ENCODE data around the gene KRT12. TPM values are rescaled to one million over a fixed set of nuclear protein-coding genes. Genes with fewer than 3 reads are reported as not detected.
"Not testable (repeated sequence)": the region's sequence is repeated elsewhere in the genome, so short reads cannot be mapped to it uniquely, and the experiment has no call there.

Gene KRT12
- total and polyA plus RNA-seq, 9 of the 15 experiments (the other 6 are each of a cell fraction or from before 2014, with no cell fraction given), result 0.18 to 7.0 (median 2.2) TPM

DNA sequence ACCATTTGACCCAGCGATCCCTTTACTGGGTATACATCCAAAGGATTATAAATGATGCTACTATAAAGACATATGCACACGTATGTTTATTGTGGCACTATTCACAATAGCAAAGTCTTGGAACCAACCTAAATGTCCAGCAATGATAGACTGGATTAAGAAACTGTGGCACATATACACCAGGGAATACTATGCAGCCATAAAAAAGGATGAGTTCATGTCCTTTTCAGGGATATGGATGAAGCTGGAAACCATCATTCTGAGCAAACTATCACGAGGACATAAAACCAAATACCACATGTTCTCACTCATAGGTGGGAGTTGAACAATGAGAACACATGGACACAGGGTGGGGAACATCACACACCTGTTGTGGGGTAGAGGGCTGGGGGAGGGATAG is 52.4 kb downstream of the KRT12 start:
- POLR2A ChIA-PET, result not testable (repeated sequence)

DNA sequence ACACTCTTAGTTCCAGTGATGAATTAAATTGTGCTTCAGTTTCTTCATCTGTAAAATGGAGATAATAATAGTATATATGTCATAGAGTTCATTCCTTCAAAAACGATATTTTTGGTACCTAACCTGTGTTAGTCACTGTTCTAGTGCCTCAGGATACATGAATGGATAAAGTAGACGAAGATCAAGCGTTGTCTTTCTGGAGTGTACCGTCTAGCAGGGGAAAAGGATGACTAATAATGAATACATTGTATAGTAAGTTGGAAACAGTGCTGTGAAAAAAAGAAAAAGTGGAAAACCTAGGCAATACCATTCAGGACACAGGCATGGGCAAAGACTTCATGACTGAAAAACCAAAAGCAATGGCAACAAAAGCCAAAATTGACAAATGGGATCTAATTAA is 53.2 kb downstream of the KRT12 start:
- no TSS peak for BruUV-seq (replicated peaks)
- no peak overlapping the region for H3K27ac ChIP-seq (ENCODE audit: extremely low read depth, low read depth, low read length)
- no peak overlapping the region for H3K4me3 ChIP-seq
- WGBS (ENCODE audit: insufficient coverage, low coverage, missing lambda C conversion rate), result 45% methylated on average over 4 of the region's 4 CpGs
- H3K4me2 ChIP-seq (ENCODE audit: insufficient read depth, low read length), result no peak overlapping the region
- intact Hi-C loops (cut with micrococcal nuclease), result no loop called here
- CTCF ChIA-PET (ENCODE audit: low intra/inter-chr PET ratio), result no interaction called here
- no peak for ATAC-seq
- H3K79me2 ChIP-seq (ENCODE audit: control insufficient read depth, insufficient read depth, low read length), result peaks cover 20% of the 10 kb centered on the region
- no peaks in the 10 kb centered on the region for H3K9me3 ChIP-seq (replicated peaks; ENCODE audit: control insufficient read depth, insufficient read depth, low read depth, low read length)
- no peak for DNase-seq (ENCODE audit: extremely low read depth in 1 of 4, low spot score in 3 of 4)
- H2AFZ ChIP-seq (ENCODE audit: low read depth, low read length), result no peak overlapping the region
- POLR2A ChIA-PET, result no interaction called here
- H3K27me3 ChIP-seq (ENCODE audit: control insufficient read depth in 2 of 2, insufficient read depth in 2 of 2, low read length in 2 of 2), result no peaks in the 10 kb centered on the region
- peaks cover 18% of the 10 kb centered on the region for H3K36me3 ChIP-seq (ENCODE audit: control insufficient read depth, insufficient read depth, low read length)
- H3K9ac ChIP-seq (ENCODE audit: insufficient read depth in 1 of 2, low read depth in 2 of 2, low read length in 2 of 2), result no peak overlapping the region
- no peak for FAIRE-seq
- peaks cover 0 to 10% of the 10 kb centered on the region in 2 experiments; a peak in 3 of 5 replicates for H3K4me1 ChIP-seq (replicated peaks in 1 of 2; ENCODE audit: control insufficient read depth in 2 of 2, insufficient read depth in 2 of 2, low read length in 2 of 2)
- no peaks in the 10 kb centered on the region for H4K20me1 ChIP-seq (replicated peaks; ENCODE audit: control insufficient read depth, insufficient read depth, low read length)
- in situ Hi-C loops (cut with MboI), result no loop called here
- H3K9me1 ChIP-seq (ENCODE audit: control insufficient read depth, insufficient read depth, low read length), result peaks cover 5% of the 10 kb centered on the region
- TF ChIP-seq ZNF165 (CRISPR knock-in tag; IDR thresholded peaks at IDR 0.05; ENCODE audit: borderline replicate concordance) (no peak), RAD21 (CRISPR knock-in tag; conservative IDR thresholded peaks at IDR 0.05 in 1 of 2, IDR thresholded peaks at IDR 0.05 in 1 of 2) (no peak), MAFF (IDR thresholded peaks at IDR 0.05; ENCODE audit: low read length) (no peak), ZZZ3 (IDR thresholded peaks at IDR 0.05) (no peak), POLR2H (tag; IDR thresholded peaks at IDR 0.05; ENCODE audit: low read depth) (no peak), RAD51 (IDR thresholded peaks at IDR 0.05; ENCODE audit: borderline replicate concordance, low read depth) (no peak), GTF2A2 (tag; IDR thresholded peaks at IDR 0.05) (no peak), PML (IDR thresholded peaks at IDR 0.05; ENCODE audit: low read length) (no peak), ZNF23 (CRISPR knock-in tag; IDR thresholded peaks at IDR 0.05) (no peak), ARID1B (IDR thresholded peaks at IDR 0.05) (no peak), ZFP36 (IDR thresholded peaks at IDR 0.05; ENCODE audit: low read depth, low read length, partially characterized antibody) (no peak)
- TF ChIP-seq, protein P1, sequence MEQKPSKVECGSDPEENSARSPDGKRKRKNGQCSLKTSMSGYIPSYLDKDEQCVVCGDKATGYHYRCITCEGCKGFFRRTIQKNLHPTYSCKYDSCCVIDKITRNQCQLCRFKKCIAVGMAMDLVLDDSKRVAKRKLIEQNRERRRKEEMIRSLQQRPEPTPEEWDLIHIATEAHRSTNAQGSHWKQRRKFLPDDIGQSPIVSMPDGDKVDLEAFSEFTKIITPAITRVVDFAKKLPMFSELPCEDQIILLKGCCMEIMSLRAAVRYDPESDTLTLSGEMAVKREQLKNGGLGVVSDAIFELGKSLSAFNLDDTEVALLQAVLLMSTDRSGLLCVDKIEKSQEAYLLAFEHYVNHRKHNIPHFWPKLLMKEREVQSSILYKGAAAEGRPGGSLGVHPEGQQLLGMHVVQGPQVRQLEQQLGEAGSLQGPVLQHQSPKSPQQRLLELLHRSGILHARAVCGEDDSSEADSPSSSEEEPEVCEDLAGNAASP (IDR thresholded peaks at IDR 0.05), result no peak
- TF ChIP-seq, protein P2, sequence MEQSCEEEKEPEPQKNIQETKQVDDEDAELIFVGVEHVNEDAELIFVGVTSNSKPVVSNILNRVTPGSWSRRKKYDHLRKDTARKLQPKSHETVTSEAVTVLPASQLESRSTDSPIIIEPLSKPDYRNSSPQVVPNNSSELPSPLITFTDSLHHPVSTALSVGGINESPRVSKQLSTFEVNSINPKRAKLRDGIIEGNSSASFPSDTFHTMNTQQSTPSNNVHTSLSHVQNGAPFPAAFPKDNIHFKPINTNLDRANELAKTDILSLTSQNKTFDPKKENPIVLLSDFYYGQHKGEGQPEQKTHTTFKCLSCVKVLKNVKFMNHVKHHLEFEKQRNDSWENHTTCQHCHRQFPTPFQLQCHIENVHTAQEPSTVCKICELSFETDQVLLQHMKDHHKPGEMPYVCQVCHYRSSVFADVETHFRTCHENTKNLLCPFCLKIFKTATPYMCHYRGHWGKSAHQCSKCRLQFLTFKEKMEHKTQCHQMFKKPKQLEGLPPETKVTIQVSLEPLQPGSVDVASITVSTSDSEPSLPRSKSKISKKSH (CRISPR knock-in tag; IDR thresholded peaks at IDR 0.05), result no peak

More for the DNA sequence above, 52.4 kb downstream of the KRT12 start:
- TF ChIP-seq BCOR (IDR thresholded peaks at IDR 0.05), result peak; percentile 77
- TF ChIP-seq ZNF146 (CRISPR knock-in tag; IDR thresholded peaks at IDR 0.05; ENCODE audit: unreplicated experiment), result peak; percentile 96
- peak; percentile 13 for TF ChIP-seq RBM25 (IDR thresholded peaks at IDR 0.05; ENCODE audit: low read depth, low read length, severe bottlenecking)
- peak in 1 of 2 experiments; percentile 64; a peak in 1 of 4 replicates for TF ChIP-seq KDM1A (IDR thresholded peaks at IDR 0.05)
- H3K27me3 ChIP-seq (ENCODE audit: control insufficient read depth in 2 of 2, insufficient read depth in 2 of 2, low read length in 2 of 2); H3K9ac ChIP-seq (ENCODE audit: insufficient read depth in 1 of 2, low read depth in 2 of 2, low read length in 2 of 2); H2AFZ ChIP-seq (ENCODE audit: low read depth, low read length); H3K9me1 ChIP-seq (ENCODE audit: control insufficient read depth, insufficient read depth, low read length); BruUV-seq (replicated peaks); FAIRE-seq; H3K4me2 ChIP-seq (ENCODE audit: insufficient read depth, low read length); H3K27ac ChIP-seq (ENCODE audit: extremely low read depth, low read depth, low read length); H3K4me3 ChIP-seq; H3K9me3 ChIP-seq (replicated peaks; ENCODE audit: control insufficient read depth, insufficient read depth, low read depth, low read length); ATAC-seq; in situ Hi-C loops (cut with MboI); DNase-seq (ENCODE audit: extremely low read depth in 1 of 4, low spot score in 3 of 4); H4K20me1 ChIP-seq (replicated peaks; ENCODE audit: control insufficient read depth, insufficient read depth, low read length): not testable (repeated sequence)
- CTCF ChIA-PET (ENCODE audit: low intra/inter-chr PET ratio), result interaction anchor here (0.6 kb wide), 1 partner anchor 1123 kb away, joined by 5 read pairs; no protein-coding TSS in a partner anchor
- intact Hi-C loops (cut with micrococcal nuclease), result loop anchor here (5.0 kb wide), 1 partner anchor 853 kb away; no protein-coding TSS in a partner anchor
- 39% methylated on average over 3 of the region's 3 CpGs for WGBS (ENCODE audit: insufficient coverage, low coverage, missing lambda C conversion rate)
- peaks cover 18% of the 10 kb centered on the region for H3K36me3 ChIP-seq (ENCODE audit: control insufficient read depth, insufficient read depth, low read length)
- H3K79me2 ChIP-seq (ENCODE audit: control insufficient read depth, insufficient read depth, low read length), result peaks cover 27% of the 10 kb centered on the region
- peaks cover 0 to 10% of the 10 kb centered on the region in 2 experiments; a peak in 3 of 5 replicates for H3K4me1 ChIP-seq (replicated peaks in 1 of 2; ENCODE audit: control insufficient read depth in 2 of 2, insufficient read depth in 2 of 2, low read length in 2 of 2)
